ENCODE measurements around the gene RBM8A.

Gene RBM8A

GRCh38 chr1:145871994-145872924, 55.0 kb downstream of the RBM8A start:
- DNase-seq: no peak

Data from NCI-H82 (cell line).